Lower lobe of right lung (tissue), 2 donors: ENCODE measurements around the gene UGP2. TPM values are rescaled to one million over a fixed set of nuclear protein-coding genes. Genes with fewer than 3 reads are reported as not detected.

Experiments used
- ATAC-seq, 2 donors: fragments of 200-7000 bp; cut with Tn5 transposase; one replicate each; pipeline ENCODE4 v1.9.1; 2020 to 2022; ENCODE audit warnings: mild to moderate bottlenecking in 2 of 2, moderate library complexity in 2 of 2
- DNase-seq: peaks from one replicate; pipeline ENCODE4 v3.0.0-alpha.2; 2020
- H3K27ac ChIP-seq: fragments of 200-600 bp; one replicate; pipeline ENCODE4 v1.8.0; 2022
- H3K27me3 ChIP-seq: fragments of 200-600 bp; one replicate; pipeline ENCODE4 v1.8.0; 2022; ENCODE audit warnings: low read depth
- H3K36me3 ChIP-seq: fragments of 200-600 bp; one replicate; pipeline ENCODE4 v1.8.0; 2022; ENCODE audit warnings: mild to moderate bottlenecking
- H3K4me1 ChIP-seq: fragments of 200-600 bp; one replicate; pipeline ENCODE4 v1.8.0; 2022
- H3K4me3 ChIP-seq: fragments of 200-600 bp; one replicate; pipeline ENCODE4 v1.8.0; 2022; ENCODE audit warnings: mild to moderate bottlenecking
- H3K9me3 ChIP-seq: fragments of 200-600 bp; one replicate; pipeline ENCODE4 v1.8.0; 2022
- intact Hi-C: fragments of 100-400 bp; cut with DNase I; formaldehyde crosslinking; loops from one replicate; pipeline ENCODE4 v1.11.0; 2022
- total RNA-seq: library from RNA; stranded (reverse); fragmentation: NEBNext Ultra II Directional; extraction: Animal tissue kit (Norgen Biotek cat#: 25700); gene quantifications from one replicate; pipeline ENCODE4 v1.2.1, GENCODE V29; 2021
- TF ChIP-seq, protein P1 (sequence below): fragments of 200-600 bp; IDR thresholded peaks from one replicate; pipeline ENCODE4 v1.8.0; 2022; ENCODE audit warnings: antibody characterized with exemption, mild to moderate bottlenecking
- donor health status: DM: no; HTN: yes; CAD: no; lungs with severe emphysema.

The UGP2 gene
- total RNA-seq, 1 donor from 2014 or later, result 144 TPM

DNA sequence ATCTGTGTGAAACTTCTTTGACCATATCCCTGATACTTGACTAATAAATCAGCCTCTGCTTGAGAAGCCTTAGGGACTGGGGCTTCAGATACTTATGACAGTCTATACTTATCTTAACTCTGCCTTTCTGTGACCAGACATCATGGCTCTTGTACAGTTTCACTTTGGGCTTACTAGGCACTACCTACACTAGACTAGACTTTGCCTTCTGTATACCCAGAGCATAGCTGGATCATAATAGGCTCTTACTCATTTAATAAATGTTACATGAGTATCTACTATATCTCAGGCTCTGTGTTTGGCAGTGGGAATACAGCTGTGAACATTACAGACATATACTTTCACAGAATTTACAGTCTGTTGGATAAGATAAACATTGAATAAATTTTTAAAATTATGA lies 9.0 kb downstream of the UGP2 start:
- no peaks in the 10 kb centered on the region for H3K27me3 ChIP-seq
- no peak for DNase-seq
- TF ChIP-seq, protein P1, sequence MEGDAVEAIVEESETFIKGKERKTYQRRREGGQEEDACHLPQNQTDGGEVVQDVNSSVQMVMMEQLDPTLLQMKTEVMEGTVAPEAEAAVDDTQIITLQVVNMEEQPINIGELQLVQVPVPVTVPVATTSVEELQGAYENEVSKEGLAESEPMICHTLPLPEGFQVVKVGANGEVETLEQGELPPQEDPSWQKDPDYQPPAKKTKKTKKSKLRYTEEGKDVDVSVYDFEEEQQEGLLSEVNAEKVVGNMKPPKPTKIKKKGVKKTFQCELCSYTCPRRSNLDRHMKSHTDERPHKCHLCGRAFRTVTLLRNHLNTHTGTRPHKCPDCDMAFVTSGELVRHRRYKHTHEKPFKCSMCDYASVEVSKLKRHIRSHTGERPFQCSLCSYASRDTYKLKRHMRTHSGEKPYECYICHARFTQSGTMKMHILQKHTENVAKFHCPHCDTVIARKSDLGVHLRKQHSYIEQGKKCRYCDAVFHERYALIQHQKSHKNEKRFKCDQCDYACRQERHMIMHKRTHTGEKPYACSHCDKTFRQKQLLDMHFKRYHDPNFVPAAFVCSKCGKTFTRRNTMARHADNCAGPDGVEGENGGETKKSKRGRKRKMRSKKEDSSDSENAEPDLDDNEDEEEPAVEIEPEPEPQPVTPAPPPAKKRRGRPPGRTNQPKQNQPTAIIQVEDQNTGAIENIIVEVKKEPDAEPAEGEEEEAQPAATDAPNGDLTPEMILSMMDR, result no peak
- H3K9me3 ChIP-seq, result no peaks in the 10 kb centered on the region
- no peak for ATAC-seq
- no peak overlapping the region for H3K27ac ChIP-seq
- intact Hi-C loops, result no loop called here
- H3K4me3 ChIP-seq, result no peak overlapping the region
- H3K4me1 ChIP-seq, result peaks cover 70% of the 10 kb centered on the region
- no peaks in the 10 kb centered on the region for H3K36me3 ChIP-seq

DNA sequence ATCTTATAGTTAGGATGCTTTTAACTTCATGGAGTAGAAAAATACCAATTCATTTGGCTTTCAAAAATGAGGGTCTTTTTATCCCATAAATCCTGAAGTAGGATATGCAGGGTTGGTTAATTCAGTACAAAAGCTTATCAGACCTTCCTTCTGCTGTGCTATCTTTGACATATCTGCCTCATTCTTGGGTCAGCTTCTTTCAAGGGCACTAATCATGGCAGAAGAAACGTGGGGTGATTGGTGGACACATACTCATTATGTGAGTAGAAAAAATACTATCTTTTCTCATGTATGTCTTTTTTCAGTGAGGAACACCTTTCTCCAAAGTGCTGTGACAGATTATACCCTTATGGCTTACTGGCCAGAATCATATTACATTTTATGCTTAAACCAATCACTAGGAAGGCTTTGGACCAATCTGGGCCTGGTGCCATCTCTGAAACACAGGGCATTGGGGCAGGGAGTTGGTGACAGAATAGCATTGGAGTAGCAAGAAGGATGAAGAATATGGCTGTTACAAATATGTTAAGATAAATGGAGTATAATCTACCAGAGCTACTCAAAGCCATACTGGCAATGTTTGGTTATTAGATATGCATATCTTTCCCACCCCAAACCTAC lies 10.1 kb downstream of the UGP2 start:
- Histone ChIP-seq H3K27me3 (no peaks in the 10 kb centered on the region), H3K36me3 (peaks cover 6% of the 10 kb centered on the region), H3K4me1 (peaks cover 64% of the 10 kb centered on the region), H3K9me3 (no peaks in the 10 kb centered on the region), H3K27ac (no peak overlapping the region), H3K4me3 (no peak overlapping the region)
- ATAC-seq (no peak), DNase-seq (no peak)
- intact Hi-C loops, result no loop called here
- TF ChIP-seq, protein P1, result no peak

DNA sequence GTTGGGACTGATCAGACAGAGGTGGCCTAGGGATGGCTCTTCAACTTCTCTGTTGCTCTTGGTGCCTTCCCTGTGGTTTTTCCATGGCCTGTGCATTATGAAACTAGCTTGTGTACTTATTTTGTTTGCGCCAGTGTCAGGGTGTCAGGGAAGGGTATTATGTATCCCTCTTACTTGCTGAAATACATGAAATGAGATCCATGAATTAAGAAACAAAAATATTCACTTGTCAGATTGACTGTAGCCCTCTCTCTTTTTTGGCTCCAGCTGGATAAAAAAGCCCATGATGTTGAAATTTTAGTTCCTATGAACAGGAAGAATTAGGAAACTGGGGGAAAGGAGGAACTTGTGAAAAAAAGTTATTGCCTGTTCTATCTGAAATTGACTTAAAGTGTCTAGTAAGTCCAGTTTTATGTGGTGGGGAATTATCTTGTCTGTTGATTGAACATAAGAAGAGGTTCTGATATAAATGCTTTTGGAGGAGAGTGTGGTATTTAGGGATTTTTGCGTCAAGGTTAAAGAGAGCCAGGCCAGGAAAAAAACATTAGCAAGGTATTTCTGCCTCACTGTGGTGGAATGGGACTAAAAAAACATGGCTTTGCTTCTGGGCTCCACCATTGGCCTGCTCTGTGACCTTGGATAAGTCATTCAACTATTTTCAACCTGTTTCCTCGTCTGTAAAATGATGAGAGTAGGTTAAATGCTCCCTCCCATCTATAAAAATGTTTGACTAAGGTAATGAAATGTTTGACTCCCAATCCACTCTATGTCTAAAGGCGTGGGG lies 12.0 kb downstream of the UGP2 start:
- DNase-seq (no peak), ATAC-seq (peak in 1 of 2 donors; percentile 32)
- Histone ChIP-seq H3K4me3 (no peak overlapping the region), H3K36me3 (peaks cover 25% of the 10 kb centered on the region), H3K4me1 (peaks cover 60% of the 10 kb centered on the region), H3K27ac (peak overlapping the region; percentile 3), H3K27me3 (no peaks in the 10 kb centered on the region), H3K9me3 (no peaks in the 10 kb centered on the region)
- intact Hi-C loops, result no loop called here
- TF ChIP-seq, protein P1, result no peak

DNA sequence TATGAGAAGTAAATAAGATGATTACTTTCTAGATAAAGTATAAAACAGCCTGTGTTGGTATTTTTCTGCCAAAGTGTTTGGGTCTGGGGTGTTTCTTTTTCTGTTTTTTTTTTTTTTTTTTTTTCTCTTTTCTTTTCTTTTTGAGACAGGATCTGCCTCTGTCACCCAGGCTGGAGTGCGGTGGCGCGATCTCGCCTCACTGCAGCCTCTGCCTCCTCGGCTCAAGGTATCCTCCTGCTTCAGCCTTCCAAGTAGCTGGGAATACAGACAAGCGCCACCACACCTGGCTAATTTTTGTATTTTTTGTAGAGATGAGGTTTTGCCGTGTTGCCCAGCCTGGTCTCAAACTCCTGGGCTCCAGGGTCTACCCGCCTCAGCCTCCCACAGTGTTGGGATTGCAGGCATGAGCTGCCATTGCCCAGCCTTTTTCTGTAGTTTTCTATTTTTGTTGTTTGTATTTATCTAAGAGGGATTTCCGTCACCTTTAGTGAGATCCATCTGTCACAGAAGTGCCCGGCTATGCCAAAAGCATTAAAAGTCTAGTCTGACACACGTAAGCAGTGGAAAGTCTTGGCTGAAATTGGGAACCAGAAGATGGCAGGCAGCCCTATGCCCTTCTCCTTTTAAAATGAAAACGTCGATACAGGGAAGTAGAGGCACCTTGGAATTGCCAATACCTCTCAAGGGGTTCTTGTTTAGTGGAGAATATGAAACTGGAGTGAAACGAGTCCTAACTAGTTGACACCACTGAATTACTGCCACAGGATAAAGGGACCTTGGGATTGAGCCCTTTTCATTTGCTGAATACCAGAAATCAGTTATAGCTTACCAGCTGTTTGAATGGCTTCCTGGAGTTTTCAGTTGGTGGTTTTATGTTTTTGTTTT lies 14.0 kb downstream of the UGP2 start:
- H3K4me3 ChIP-seq, result no peak overlapping the region
- TF ChIP-seq, protein P1, result no peak
- H3K27ac ChIP-seq, result peak overlapping the region; percentile 44
- no peaks in the 10 kb centered on the region for H3K9me3 ChIP-seq
- no peaks in the 10 kb centered on the region for H3K27me3 ChIP-seq
- H3K4me1 ChIP-seq, result peaks cover 43% of the 10 kb centered on the region
- DNase-seq, result no peak
- peak in 1 of 2 donors; percentile 17 for ATAC-seq
- intact Hi-C loops, result no loop called here
- H3K36me3 ChIP-seq, result peaks cover 45% of the 10 kb centered on the region

DNA sequence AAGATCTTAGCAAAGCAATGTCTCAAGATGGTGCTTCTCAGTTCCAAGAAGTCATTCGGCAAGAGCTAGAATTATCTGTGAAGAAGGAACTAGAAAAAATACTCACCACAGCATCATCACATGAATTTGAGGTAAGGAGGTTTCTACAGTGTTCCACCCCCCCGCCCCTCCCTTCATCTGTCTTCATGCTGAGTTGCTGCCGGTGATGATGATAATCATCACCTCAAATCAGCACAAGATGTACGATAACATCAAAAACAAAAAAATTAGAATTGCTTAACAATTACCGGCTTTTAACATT lies 14.6 kb downstream of the UGP2 start:
- H3K4me1 ChIP-seq, result peaks cover 48% of the 10 kb centered on the region
- TF ChIP-seq, protein P1, result no peak
- H3K9me3 ChIP-seq, result no peaks in the 10 kb centered on the region
- ATAC-seq (peak; percentile 59 to 62), DNase-seq (no peak)
- no peaks in the 10 kb centered on the region for H3K27me3 ChIP-seq
- intact Hi-C loops, result no loop called here
- H3K36me3 ChIP-seq, result peaks cover 47% of the 10 kb centered on the region
- peak overlapping the region; percentile 44 for H3K27ac ChIP-seq
- H3K4me3 ChIP-seq, result no peak overlapping the region
